ENCODE measurements around the gene HSP90B1. TPM values are rescaled to one million over a fixed set of nuclear protein-coding genes. Genes with fewer than 3 reads are reported as not detected.

Gene HSP90B1
- total RNA-seq, 2 donors from 2014 or later, result 440 to 482 TPM

GRCh38 chr12:103924761-103925641 is 5.2 kb upstream of the HSP90B1 start:
- no peak for DNase-seq
- intact Hi-C loops (cut with DNase I, micrococcal nuclease), result no loop called here

GRCh38 chr12:103928682-103929045 is 1.5 kb upstream of the HSP90B1 start:
- ATAC-seq (peak; percentile 4), DNase-seq (peak; percentile 60 to 66)
- intact Hi-C loops (cut with DNase I, micrococcal nuclease), result no loop called here

More at GRCh38 chr12:103924761-103925641, 5.2 kb upstream of the HSP90B1 start:
- ATAC-seq, result no peak

- ATAC-seq, result peak; percentile 57
- intact Hi-C loops (cut with DNase I, micrococcal nuclease), result no loop called here
- DNase-seq, result peak; percentile 79 to 89
Measured at GRCh38 chr12:103929046-103929783, 995 bp upstream of the HSP90B1 start.

- no peak for ATAC-seq
- no peak for DNase-seq
- intact Hi-C loops (cut with DNase I, micrococcal nuclease), result no loop called here
Measured at GRCh38 chr12:103929784-103930033, 501 bp upstream of the HSP90B1 start.

GRCh38 chr12:103930787-103931735 is 851 bp downstream of the HSP90B1 start:
- no peak for ATAC-seq
- intact Hi-C loops (cut with DNase I, micrococcal nuclease), result no loop called here
- DNase-seq, result peak; percentile 47 to 53

- ATAC-seq (no peak), DNase-seq (no peak)
- intact Hi-C loops (cut with DNase I, micrococcal nuclease), result no loop called here
Measured at GRCh38 chr12:103933237-103933636, 3.0 kb downstream of the HSP90B1 start.

GRCh38 chr12:103936679-103937078 is 6.5 kb downstream of the HSP90B1 start:
- intact Hi-C loops (cut with DNase I, micrococcal nuclease), result no loop called here
- no peak for DNase-seq
- ATAC-seq, result no peak

- ATAC-seq, result no peak
Measured at GRCh38 chr12:103944964-103945363, 14.8 kb downstream of the HSP90B1 start.

GRCh38 chr12:103947871-103948555 is 17.8 kb downstream of the HSP90B1 start:
- intact Hi-C loops (cut with DNase I, micrococcal nuclease), result no loop called here
- ATAC-seq, result no peak
- no peak for DNase-seq

More at GRCh38 chr12:103944964-103945363, 14.8 kb downstream of the HSP90B1 start:
- DNase-seq, result no peak
- intact Hi-C loops (cut with DNase I, micrococcal nuclease), result no loop called here

GRCh38 chr12:103948746-103949406 is 18.7 kb downstream of the HSP90B1 start:
- intact Hi-C loops (cut with DNase I, micrococcal nuclease), result no loop called here
- DNase-seq, result no peak
- no peak for ATAC-seq

- ATAC-seq (no peak), DNase-seq (no peak)
- intact Hi-C loops (cut with DNase I, micrococcal nuclease), result loop anchor here in 1 of 2 donors (10.0 kb wide), 1 partner anchor 152 kb away; no protein-coding TSS in a partner anchor
Measured at GRCh38 chr12:103952497-103952896, 22.3 kb downstream of the HSP90B1 start.

- ATAC-seq (peak; percentile 6), DNase-seq (no peak)
- intact Hi-C loops (cut with DNase I, micrococcal nuclease), result loop anchor here in 1 of 2 donors (10.0 kb wide), 1 partner anchor 149 kb away; no protein-coding TSS in a partner anchor
Measured at GRCh38 chr12:103955811-103956508, 25.8 kb downstream of the HSP90B1 start.

GRCh38 chr12:103956509-103957027 is 26.4 kb downstream of the HSP90B1 start:
- ATAC-seq (peak; percentile 56), DNase-seq (peak in 1 of 2 donors; percentile 53)
- intact Hi-C loops (cut with DNase I, micrococcal nuclease), result loop anchor here in 1 of 2 donors (10.0 kb wide), 1 partner anchor 148 kb away; no protein-coding TSS in a partner anchor

- intact Hi-C loops (cut with DNase I, micrococcal nuclease), result loop anchor here in 1 of 2 donors (10.0 kb wide), 1 partner anchor 147 kb away; no protein-coding TSS in a partner anchor
Measured at GRCh38 chr12:103957865-103958388, 27.7 kb downstream of the HSP90B1 start.

GRCh38 chr12:103958621-103959020 is 28.4 kb downstream of the HSP90B1 start:
- DNase-seq (no peak), ATAC-seq (no peak)
- intact Hi-C loops (cut with DNase I, micrococcal nuclease), result loop anchor here in 1 of 2 donors (10.0 kb wide), 1 partner anchor 146 kb away; no protein-coding TSS in a partner anchor

More at GRCh38 chr12:103957865-103958388, 27.7 kb downstream of the HSP90B1 start:
- DNase-seq (no peak), ATAC-seq (no peak)

- DNase-seq (no peak), ATAC-seq (no peak)
- intact Hi-C loops (cut with DNase I, micrococcal nuclease), result loop anchor here in 1 of 2 donors (10.0 kb wide), 1 partner anchor 104 kb away; the partner anchor contains the start of gene HCFC2
Measured at GRCh38 chr12:103960616-103961227, 30.5 kb downstream of the HSP90B1 start.
